Activated CD4-positive, alpha-beta T cell treated with anti-CD3 and anti-CD28 coated beads, Interleukin-2, amount 50 U/mL, for 24 hours (primary cell): Measurements from ENCODE around the gene KCNT2.
"Not testable (repeated sequence)": the region's sequence is repeated elsewhere in the genome, so short reads cannot be mapped to it uniquely, and the experiment has no call there.

Experiments
- DNase-seq, 2 donors: peaks; one replicate each; pipeline ENCODE4 v3.0.0-alpha.2; 2020; ENCODE audit warnings: low read depth in 1 of 2, low spot score in 1 of 2

KCNT2 gene

GRCh38 chr1:196324345-196324744 is 283.9 kb downstream of the KCNT2 start:
- DNase-seq, result no peak

- no peak for DNase-seq
Measured at GRCh38 chr1:196323869-196324268, 284.4 kb downstream of the KCNT2 start.

GRCh38 chr1:196319301-196319700 is 288.9 kb downstream of the KCNT2 start:
- no peak for DNase-seq

GRCh38 chr1:196317535-196318522 is 290.4 kb downstream of the KCNT2 start:
- DNase-seq, result no peak

- DNase-seq, result no peak
Measured at GRCh38 chr1:196312739-196313138, 295.5 kb downstream of the KCNT2 start.

- no peak for DNase-seq
Measured at GRCh38 chr1:196309386-196309785, 298.9 kb downstream of the KCNT2 start.

- DNase-seq, result no peak
Measured at GRCh38 chr1:196308176-196308575, 300.1 kb downstream of the KCNT2 start.

GRCh38 chr1:196306421-196306820 is 301.8 kb downstream of the KCNT2 start:
- DNase-seq, result no peak

GRCh38 chr1:196305216-196305615 is 303.0 kb downstream of the KCNT2 start:
- no peak for DNase-seq

GRCh38 chr1:196302981-196303380 is 305.3 kb downstream of the KCNT2 start:
- DNase-seq, result no peak

GRCh38 chr1:196302420-196302819 is 305.8 kb downstream of the KCNT2 start:
- no peak for DNase-seq

- DNase-seq, result no peak
Measured at GRCh38 chr1:196295766-196296165, 312.5 kb downstream of the KCNT2 start.

- DNase-seq, result no peak
Measured at GRCh38 chr1:196278816-196279215, 329.4 kb downstream of the KCNT2 start.

GRCh38 chr1:196277860-196278259 is 330.4 kb downstream of the KCNT2 start:
- no peak for DNase-seq

GRCh38 chr1:196271212-196271947 is 336.9 kb downstream of the KCNT2 start:
- no peak for DNase-seq

GRCh38 chr1:196263086-196263485 is 345.2 kb downstream of the KCNT2 start:
- DNase-seq, result not testable (repeated sequence)

GRCh38 chr1:196260270-196260669 is 348.0 kb downstream of the KCNT2 start:
- DNase-seq, result no peak

GRCh38 chr1:196259316-196259715 is 348.9 kb downstream of the KCNT2 start:
- no peak for DNase-seq

- DNase-seq, result no peak
Measured at GRCh38 chr1:196255762-196256161, 352.5 kb downstream of the KCNT2 start.

- DNase-seq, result no peak
Measured at GRCh38 chr1:196229546-196229945, 378.7 kb downstream of the KCNT2 start.

GRCh38 chr1:196214866-196215265 is 393.4 kb downstream of the KCNT2 start:
- DNase-seq, result no peak

- no peak for DNase-seq
Measured at GRCh38 chr1:196209983-196210382, 398.3 kb downstream of the KCNT2 start.
